GM18867 (cell line): ENCODE results near the gene DNAI2.

Source experiments
- ATAC-seq: cut with Tn5 transposase; IDR thresholded peaks from one replicate; pipeline ENCODE4 v1.9.1; 2021; ENCODE audit warnings: mild to moderate bottlenecking, moderate library complexity; ENCODE audit not compliant: unreplicated experiment

DNAI2 gene

DNA sequence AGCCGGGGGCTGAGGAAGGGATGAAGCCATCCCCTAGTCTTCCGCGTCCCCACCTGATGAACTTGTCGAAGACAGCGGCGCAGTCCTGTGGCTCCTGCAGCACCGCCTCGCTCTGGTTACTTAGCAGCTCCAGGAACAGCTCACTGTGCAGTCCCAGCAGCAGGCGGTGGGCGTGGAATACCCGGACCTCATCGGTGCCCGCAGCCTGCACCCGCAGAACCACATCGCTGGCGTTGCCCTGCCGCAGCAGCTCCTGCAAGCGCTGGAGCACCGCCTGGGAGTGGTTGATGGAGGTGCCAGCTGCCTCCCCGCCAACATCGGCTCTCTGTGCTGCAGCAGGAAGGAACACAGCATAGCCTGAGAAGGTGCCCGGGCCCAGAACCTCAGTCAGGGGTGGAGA lies 85.9 kb downstream of the DNAI2 start:
- ATAC-seq = no peak

DNA sequence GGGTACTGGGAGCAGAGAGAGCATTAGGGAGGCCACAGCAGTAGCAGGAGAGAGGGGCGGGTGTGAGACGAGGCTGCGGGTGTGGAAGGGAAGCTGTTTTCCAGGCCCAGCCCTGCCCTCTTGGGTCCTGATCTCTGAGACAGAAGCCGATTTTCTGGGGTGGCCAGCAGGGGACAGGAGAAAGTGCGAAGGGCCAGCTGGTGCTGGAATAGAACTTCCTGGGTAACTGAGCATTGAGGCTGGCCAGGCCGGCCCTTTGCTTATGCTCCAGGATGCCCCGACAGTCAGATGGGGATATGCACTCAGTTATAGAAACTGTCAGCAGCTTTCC lies 86.8 kb downstream of the DNAI2 start:
- no peak for ATAC-seq

DNA sequence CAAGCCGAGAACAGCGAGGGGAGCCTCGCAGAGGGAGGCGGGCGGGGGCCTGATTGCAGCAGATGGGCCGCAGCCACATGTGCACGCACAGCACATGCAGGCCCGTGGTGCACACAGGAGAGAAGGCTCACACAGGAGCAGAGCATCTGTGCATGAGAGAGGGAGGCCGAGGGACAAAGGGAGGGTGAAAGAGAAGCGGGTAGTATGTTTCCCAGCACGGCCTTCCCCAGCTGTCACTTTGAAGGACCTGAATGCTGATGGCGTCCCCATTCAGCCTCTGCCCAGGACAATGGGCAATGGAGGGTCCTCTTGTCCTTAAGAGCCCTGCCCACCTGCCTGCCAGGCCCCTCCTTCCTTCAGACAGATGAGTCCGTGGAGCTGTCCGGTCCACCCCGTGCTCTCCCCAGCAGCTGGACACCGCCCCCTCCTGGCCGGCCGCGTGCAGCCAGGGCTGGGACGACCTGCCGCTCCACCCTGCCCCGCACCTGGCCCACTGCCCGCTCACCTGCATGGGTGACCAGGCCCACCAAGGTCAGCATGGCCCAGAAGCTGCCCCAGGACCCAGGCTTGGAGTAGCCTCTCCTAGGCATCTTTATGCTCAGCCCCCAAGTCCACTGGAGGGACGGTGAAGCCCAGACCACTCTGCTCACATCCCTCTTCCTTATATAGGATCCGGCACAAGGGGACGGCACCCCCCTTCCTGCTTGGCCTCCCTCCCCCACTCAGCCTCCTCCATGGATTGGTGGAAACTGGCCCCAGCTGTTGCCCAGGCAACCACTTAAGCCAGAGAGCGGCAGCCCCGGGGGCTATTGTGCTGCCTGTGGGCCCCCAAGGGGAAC lies 87.4 kb downstream of the DNAI2 start, which contains the start of gene BTBD17:
Gene BTBD17, minus strand, starts transcription at position 639 of the 839 bp plus-strand sequence. Its CDS starts 49 bp downstream, at position 590.
- ATAC-seq = no peak

DNA sequence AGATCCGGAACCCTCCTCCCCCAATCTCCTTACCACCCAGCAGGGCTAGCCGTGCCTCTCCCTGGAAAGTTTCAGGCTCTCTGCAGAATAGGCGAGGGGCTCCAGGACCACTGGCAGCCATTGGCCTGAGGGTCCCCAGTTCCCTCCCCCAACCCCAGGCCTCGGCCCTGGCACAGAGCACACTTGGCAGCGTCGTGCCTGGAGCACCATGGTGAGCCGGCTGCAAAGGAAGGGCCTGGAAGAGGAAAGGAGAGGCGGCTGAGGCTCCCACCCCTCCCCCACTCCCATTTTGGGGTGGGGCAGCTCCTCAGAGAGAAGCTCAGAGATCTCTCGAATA lies 88.0 kb downstream of the DNAI2 start:
- no peak for ATAC-seq

DNA sequence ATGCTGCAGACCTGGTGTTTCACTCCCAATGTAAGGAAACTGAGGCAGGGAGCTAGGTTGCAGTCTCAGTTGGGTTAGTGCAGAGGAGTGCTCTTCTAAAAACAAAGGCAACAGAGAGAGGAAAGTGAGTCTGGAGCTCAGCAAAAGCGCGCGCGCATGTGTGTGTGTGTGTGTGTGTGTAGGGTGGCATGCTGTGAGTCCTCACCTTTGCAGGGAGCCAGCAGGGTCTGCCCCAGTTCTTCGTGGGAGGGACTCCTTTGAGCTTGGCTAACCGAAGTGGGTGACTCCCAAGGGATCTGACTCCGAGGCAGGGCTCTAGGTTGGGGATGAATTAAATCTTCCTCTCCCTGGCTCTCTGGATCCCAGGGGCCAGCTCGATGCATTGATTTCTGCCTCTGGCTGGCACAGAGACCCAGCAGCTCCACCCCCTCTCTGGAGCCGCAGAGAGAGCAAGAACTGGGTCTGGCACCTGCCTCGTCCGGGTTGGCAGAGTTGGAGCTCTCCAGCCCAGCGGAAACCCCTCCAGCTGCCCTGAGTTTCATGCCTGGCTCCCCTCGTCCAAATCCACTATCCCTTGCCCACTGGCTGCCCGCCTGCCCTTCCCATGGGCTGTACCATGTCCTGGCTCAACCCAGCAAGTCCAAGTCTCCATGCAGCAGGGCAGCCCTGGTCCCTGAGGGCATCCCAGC lies 88.9 kb downstream of the DNAI2 start:
- no peak for ATAC-seq
